ENCODE measurements around the gene COL15A1.
A peak's percentile ranks its signal among the peaks of the same experiment; 100 is the strongest.

The COL15A1 gene

DNA sequence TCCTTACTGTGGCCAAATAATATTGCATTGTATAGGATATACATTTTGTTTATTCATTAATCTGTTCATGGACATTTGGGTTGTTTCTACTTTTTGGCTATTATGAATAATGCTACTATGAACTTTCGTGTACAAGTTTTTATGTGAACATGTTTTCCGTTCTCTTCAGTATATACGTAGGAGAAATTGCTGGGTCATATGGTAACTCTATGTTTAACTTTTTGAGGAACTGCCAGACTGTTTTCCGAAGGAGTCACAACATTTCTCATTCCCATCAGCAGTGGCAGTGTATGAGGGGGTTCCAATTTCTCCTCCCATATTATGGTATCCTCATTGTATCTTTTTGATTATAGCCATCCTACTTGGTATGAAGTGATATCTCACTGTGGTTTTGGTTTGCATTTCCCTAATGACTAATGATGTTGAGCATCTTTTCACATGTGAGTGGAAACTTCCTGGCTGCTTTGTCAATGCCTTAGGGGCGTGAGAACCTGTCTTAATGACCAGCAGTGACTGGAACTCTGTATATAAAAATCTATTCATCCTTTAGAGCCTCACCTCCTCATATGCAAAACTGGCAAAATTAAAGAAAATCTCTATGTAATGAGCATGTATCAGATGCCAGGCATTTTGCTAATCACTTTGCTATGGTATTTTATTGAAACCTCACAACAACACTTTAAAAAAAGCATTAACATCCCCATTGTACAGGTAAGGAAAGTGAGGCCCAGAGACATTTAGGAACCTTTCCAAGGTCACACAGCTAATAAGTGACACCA is 113.4 kb downstream of the COL15A1 start:
- DNase-seq (ENCODE audit: low spot score): no peak

DNA sequence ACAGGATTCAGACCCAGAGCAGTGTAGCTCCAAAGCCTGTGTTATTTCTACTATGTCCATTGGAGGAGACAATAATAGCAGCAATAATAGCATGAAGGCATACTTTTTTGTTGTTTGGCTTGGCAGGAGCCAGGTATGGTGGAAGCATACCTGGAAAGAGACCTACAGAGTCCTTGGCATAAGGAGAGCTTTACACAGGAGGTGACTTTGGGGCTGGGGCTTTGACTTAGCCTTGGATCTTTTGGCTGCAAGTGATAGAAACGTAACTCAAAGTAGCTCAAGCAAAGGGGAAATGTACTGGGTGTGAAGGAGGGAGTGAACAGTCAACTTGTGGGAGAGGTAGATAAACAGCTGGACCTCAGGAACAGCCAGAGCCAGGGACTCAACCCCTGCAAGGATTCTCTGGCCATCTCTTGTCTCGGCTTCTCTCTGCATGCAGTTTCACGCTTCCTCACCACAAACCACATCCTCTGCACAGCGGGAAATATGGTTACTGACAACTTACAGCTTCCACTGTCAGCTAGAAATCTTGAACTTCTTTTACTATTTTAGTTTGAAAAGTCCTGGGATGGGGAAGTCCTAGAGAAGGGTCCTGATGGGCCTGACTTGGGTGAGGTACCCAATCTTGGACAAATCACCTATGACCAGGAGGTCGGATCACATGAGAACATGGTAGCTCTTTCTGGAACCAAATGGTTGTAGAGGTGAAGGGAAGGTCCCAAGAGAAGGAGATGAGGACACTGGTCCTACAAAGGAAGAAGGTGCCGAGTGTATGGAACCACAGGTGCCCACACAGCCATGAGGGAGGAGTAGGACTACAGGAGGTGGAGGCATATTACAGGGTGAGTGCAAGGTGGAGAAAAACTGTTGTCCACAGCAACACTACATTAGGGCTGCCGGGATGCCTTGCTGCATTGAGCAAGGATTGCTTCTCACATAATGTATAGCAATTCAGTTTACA is 114.2 kb downstream of the COL15A1 start:
- no peak for DNase-seq (ENCODE audit: low spot score)

DNA sequence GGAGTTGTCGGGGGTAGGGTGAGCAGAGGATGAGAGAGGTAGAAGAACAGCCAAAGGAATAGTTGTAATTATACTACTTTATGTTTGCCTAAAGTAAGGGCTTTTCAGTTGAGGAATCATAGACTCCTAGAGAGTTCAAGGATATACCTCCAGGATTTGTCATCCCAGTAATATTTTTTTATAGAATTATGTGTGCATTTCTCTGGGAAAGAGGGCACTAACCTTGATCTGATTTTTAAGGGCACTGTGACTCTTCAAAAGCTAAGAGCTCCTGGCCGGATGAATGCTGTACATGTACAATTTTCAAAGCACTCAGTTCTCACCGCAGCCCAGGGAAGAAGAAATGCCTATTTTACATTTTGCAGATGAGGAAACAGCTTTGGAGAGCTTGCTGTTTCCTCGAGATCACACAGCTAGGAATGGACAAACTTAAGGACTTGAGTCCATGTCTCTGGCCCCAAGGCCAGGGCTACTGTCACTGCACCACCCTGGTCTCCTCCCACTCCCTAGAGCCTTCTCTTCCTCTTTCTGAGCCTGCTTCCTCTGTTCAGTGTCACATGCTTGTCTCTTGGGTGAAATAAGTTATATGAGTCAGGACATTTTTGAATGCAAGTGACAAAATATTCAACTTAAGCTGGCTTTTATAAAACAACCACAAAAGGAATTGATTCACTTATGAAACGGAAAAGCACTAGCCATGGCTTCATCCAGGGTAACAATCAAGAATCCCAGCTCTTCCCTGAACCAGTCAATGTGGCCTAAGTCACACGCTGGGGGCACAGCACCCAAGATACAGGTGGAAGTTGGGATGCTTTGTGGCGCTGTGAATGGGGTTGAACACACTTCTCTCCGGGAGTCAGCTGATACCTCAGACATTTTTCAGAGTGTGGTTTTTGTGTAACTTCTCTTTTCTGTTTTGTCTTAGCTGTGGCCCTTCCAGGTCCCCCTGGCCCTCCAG is 115.5 kb downstream of the COL15A1 start:
- DNase-seq (ENCODE audit: low spot score): no peak

DNA sequence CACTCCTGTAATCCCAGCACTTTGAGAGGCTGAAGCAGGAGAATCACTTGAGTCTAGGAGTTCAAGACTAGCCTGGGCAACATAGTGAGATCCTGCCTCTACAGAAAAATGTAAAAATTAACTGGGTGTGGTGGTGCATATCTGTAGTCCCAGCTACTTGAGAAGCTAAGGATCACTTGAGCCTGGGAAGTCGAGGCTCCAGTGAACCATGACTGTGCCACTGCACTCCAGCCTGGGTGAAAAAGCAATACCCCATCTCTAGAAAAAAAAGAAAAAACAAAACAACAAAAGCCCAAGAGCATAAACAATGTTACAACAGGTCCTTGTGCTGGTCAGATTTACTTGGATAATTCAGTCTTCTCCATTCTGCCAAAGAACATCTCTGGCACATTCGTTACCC is 116.9 kb downstream of the COL15A1 start:
- no peak for DNase-seq (ENCODE audit: low spot score)

DNA sequence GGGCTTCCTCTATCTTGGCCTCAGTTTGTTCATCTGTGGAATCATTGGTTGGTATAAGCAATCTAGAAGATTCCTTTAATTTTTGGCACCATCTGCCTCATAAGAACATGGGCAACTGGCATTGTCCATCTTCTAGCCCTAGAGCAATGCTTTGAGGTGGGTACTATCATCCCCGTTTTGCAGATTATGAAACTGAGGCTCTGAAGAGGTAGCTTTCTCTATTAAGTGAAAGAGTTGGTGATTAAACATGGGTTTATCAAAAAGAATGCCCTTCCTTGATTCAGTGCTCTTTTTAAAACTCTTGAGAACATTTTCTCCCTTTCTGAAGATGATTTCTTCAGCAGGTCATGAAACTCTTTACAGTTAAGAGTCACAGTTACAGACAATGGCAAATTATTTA is 118.8 kb downstream of the COL15A1 start:
- no peak for DNase-seq (ENCODE audit: low spot score)

DNA sequence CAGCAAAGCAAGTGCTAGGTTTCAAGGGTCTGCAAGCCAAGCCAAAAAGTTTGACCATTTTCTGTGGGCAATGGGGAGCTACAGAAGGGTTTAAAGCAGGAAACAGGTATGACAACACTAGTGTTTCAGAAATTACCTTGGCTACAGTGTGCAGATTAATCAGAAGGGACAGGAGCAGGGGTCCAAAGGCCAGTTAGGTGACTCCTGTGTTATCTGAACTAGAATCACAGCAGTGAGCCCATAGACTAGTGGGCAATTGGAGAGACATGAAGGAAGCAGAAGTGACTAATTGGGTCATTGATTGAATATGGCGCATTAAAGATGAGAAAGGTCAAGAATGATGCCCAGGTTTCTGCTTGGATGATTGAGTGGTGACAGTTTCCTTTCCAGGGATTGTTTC is 119.8 kb downstream of the COL15A1 start:
- DNase-seq (ENCODE audit: low spot score): no peak

DNA sequence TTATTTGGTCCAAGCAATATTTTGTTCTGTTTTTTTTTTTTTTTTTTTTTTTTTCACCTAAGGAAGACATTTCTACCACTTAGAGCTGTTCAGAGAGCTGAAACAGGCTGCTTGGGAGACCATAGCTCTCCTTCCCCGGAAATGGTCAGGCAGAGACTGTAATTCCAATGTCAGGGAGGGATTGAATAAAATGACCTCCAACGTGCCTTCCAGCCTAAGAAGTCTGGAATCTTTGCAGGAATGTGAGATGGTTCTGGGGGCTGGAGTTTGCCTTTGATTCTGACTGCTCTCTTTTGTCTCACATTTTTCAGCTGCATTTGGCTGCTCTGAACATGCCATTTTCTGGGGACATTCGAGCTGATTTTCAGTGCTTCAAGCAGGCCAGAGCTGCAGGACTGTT is 122.9 kb downstream of the COL15A1 start:
- DNase-seq (ENCODE audit: low spot score): no peak

DNA sequence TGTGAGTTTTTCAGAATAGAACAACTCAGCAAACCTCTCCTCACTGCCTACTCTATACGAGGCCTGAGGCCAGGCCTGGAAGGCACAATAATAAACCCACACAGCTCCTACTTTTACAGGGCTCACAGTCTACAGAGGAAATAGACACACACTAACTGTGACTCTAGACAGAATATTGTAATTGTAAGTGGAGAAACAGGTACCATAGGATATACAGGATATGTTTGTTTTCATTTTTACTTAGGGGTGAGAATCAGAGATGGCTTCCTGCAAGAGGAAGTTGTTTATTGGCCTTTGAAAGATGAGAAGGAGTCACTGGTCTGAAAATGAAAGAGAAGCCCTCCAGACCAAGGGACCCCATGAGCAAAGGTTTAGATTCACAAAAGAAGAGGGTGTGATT is 125.4 kb downstream of the COL15A1 start:
- no peak for DNase-seq (ENCODE audit: low spot score)

DNA sequence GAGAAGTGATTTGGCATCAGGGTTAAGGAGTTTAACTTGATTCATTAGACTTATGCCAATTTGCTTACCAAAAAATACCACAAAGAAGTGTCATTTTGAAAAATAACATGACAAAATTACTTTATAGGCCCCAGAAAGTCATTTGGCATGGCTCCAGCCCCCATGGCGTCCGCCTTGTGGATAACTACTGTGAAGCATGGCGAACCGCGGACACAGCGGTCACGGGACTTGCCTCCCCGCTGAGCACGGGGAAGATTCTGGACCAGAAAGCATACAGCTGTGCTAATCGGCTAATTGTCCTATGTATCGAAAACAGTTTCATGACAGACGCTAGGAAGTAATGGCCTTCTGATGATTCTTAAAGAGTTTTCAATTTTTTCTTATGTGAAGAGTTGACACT is 125.8 kb downstream of the COL15A1 start:
- no peak for DNase-seq (ENCODE audit: low spot score)

DNA sequence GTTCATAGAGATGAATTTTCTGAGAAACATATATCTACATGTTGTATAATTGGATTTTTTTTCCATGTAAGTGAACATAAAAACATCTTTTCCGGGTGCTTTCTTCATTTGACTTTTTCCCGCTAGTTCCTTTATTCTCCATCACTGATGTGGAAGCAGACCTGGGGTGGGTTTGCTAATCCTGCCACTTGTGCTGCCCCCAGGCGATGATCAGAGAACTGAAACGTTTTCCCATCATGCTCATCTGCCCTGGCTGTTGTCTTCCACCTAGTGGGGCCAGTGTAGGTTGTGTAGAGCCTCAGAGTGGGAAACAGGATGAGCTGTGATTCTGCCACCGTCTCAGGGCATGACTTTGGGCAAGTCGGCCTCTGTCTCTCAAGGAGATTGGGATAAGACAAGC is 127.0 kb downstream of the COL15A1 start:
- DNase-seq (ENCODE audit: low spot score): no peak

DNA sequence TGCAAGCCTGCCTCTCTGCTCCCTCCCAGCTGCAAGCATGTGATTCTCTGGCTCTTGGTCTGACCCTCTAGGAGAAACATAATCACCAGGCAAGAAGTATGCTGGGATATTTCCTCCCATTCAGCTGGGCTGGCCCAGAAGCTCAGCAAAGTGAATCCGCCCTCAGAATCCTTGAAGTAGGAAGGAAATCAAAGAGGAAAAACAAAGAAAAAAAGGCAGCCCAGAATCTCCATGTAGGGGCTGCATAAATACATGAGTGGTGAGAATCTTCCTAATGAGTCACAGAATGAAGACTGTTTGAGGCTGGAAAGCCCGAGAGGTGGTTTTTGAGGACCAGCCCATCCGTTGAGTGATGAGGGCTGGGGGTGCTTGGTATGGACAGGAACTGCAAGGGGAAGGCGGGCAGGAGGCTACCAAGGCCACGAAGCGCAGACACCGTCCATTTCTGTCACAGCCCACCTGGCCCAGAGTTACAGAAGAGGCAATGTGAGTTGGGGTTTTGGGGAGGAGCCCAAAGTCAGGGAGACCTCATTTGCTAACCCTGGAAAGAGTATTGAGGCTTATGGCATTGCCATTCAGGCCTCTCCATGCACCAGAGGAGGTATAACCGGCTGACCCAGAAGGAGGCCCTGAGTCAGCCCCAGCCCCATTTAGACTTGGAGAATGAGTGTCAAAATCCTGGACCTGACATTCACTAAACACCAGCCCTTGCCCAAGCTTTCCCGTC is 127.8 kb downstream of the COL15A1 start:
- DNase-seq (ENCODE audit: low spot score): no peak

DNA sequence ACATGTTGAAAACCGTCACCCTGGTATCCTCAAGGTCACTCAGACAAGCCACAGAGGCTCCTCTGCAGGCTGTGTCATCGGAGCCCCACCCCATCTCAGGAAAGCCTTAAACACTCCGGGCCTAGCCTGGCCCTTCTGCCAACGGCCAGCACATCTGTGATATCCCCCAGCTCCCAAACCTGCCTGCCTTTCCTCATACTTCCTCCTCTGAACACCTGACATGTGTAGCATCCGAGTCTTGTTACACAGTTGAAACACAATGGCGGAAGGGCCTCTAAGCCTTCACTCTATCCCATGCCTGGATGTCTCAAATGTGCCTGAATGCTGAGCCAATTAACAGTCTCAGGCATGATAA is 128.3 kb downstream of the COL15A1 start:
- no peak for DNase-seq (ENCODE audit: low spot score)

DNA sequence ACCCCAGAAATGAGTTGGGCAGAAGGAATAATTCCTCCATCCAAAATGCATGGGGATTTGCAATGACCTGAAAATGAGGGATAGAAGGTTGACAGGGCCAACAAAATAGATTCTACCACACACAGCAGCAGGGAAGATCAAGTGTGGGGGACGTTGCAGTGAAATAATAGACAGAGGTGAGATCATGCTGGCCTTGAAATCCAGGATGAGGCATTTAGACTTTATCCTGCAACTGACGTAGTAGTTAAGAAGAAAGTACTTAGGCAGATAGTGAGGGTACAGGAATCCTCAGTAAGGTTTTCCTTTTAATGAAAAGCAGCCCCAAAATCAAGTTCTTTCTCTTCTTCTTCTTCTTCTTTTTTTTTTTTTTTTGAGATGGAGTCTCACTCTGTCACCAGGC is 129.6 kb downstream of the COL15A1 start:
- peak; percentile 8 for DNase-seq (ENCODE audit: low spot score)

DNA sequence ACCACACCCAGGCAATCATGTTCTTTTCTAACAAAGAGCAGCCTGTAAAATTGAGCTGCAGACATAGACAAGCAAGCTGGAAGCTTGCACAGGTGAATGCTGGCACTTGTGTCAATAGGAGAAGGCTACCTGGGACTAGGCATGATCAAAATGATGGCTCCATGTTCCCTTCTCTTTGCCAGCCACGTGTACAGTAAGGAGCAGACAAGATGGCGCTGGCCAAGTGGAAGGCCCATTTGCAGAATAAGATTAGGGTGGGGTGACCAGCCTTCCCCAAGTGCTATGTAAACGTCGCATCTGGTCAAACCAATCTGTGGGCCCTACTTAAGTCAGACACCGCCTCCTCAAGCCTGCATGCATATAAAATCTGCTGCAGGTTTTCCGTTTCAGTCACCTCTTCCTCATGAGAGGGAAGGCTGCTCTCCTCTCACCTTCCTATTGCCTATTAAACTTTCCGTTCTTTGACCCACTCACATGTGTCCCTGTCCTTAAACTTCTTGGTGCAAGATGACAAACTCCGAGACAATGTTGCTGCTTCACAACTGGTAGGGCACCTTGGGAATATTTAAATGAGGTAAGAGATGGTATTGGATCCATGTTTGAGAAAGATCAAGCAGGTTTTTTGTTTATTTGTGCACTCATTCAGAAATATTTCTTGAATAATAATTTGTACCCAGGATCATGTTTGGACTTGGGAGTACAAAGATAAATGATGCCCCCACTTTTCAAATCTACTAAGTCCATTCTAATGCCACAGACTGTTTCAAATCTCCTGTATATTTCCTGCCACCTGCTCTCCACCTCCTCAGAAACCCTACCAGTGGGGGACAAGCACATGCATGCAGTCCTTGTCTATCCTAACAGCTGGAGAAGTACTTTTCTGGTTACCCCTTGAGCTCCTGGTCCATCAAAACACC is 130.5 kb downstream of the COL15A1 start:
- peak; percentile 28 for DNase-seq (ENCODE audit: low spot score)

DNA sequence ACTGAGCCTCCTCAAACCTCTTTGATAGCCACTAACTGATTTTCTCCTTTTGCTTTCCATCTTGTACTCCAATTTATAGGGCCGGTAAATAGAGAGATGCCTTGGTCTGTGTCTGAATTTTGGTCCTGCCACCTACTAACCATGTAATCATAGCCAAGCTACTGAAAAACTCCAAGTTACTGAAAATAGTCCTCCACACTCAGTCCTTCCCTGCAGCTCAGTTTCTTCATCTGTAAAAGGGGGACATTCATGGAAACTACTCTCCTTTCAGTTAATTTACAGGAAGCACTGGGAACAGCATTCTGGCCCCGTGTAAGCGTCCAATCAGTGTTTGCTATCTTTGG is 131.2 kb downstream of the COL15A1 start:
- DNase-seq (ENCODE audit: low spot score): no peak

DNA sequence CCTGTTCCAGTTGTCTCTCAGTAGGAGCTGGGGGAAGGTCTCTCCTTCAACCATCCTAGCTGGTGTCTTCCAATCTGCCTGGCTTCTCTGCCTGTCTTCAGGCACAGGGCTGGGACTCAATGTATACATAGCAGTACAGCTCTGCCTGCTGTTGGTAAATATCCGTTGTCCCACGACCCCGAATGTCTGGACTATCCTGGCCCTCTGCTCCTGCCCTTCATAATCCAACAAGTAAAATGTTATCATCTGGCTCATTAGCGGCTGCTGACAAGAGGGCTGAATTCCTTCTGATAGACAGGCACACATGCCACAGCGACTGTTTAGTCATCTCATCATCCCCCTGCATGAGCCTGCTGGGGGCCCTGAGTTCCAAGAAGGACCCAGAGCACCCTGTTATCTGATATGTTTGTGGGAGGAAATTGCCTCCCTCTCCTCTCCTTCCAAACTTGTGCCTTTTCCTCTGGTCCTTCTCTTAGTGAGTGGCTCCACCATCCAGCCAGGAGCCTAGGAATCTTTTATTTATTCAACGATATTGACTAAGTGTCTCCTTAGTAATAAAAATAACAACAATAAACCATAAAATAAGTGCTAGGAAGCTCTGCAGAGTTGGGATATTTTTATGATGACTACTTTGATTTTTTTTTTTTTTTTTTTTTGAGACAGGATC is 131.7 kb downstream of the COL15A1 start:
- peak; percentile 38 for DNase-seq (ENCODE audit: low spot score)

DNA sequence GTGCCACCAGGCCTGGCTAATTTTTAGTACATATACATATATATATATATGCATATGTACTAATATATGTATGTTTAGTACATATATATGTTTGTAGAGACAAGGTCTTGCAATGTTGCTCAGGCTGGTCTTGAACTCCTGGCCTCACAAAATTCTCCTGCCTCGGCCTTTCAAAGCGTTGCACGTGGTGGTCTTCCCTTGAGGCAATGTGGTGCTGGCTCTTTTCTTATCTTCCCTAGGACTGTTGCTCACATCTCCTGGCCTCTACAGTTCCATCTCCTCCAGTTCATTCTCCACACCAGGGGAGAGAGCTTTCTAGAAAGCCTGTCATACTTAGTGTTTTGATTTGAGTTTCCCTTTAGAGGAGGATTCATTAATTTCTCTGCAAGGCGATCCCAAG is 132.3 kb downstream of the COL15A1 start:
- DNase-seq (ENCODE audit: low spot score): peak; percentile 8

DNA sequence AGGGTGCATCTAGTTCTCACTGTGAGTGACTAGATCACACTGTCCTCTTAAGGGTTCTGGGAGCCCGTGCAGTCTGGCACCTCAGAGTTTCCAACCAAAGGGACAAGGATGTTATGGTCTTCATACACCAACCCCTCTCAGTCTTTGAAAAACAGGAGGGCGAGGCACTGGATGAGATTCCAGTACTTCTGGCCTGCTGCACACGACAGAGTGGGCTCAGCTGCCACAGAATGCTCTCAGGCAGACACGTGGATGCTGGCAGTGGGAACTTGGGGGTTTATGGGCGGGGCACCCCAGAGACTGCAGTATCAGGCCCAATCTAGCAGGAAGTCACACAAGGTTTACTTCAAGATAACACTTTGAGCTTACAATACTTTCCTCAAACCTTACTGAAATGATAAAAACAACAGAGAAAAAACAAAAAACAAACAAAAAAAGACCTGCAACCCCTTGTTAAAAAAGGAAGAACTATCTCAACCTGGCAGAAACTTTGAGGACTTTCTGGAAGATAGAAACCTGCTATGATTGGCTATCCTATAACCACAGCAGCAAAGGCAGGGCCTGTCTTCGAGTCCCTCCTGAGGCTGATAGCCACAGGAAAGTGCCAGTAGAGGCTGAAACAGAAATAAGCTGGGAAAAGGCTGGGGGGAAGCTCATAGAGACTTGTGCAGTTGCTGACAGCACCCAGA is 132.9 kb downstream of the COL15A1 start:
- DNase-seq (ENCODE audit: low spot score): peak; percentile 44

DNA sequence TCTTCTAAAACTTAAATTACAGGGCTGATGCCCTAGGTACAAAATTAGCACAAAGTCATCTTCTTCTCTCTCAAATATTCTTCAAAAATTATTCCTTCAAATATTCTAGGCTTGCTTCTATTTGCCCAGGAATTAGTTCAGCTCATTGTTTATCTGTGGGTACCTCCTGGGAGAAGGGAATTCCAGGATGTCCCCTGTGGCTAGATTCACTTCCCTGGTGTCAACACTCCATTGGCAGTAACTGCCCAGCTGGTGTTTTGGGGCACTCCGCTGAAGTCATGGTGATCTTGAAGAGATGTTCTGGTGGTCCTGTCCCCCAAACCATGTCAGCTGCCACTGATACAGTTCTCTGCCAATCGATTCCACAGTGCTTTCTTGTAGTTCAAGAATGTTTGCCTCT is 135.0 kb downstream of the COL15A1 start:
- DNase-seq (ENCODE audit: low spot score): peak; percentile 41

Measured in left forelimb (tissue), 1 donor.